ENCODE results near the gene BDKRB2. TPM values are rescaled to one million over a fixed set of nuclear protein-coding genes. Genes with fewer than 3 reads are reported as not detected.

Gene BDKRB2
- total and polyA plus RNA-seq, 2 of the 4 experiments (the other 2 are of a cell fraction), result 60.9 to 73.1 TPM

DNA sequence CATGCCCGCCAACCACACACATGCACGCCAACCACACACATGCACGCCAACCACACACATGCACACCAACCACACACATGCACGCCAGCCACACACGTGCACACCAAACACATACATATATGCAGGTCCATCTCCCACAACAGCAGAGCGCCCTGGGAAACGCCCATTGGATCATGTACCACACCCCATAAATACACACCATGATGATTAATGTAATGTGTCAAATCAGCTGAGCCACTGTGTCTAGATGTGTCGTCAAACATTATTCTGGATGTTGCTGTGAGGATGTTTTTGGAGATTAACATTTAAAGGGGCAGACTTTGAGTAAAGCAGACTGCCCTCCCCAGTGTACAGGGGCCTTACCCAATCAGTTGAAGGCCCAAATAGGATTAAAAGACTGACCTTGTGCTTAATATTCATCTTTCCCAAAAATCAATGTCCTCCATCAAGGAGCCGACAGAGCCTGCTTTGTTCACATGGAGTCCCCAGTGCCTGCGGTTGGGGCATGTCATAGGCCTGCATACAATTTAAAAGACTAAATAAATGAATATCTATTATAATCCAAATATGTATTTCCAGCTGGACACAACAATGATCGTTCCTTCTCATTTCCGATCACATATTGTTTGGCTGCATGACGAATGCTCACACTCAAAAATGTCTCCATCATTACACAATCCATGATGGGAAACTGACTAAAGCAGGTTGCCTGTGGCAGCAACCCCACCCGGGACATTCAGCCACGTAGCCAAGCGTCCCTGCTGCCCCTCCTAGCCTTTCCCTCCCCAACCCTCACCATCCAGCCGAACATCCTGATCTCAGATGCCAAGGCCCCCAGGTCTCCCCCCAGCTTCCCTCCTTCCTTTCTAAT, 23.2 kb upstream of the BDKRB2 start:
- H3K79me1 ChIP-seq (ENCODE audit: low read depth in 1 of 2, low read length in 2 of 2), result no peaks in the 10 kb centered on the region
- no peaks in the 10 kb centered on the region for H4K20me1 ChIP-seq (ENCODE audit: insufficient read depth, low read length)
- POLR2A ChIA-PET (ENCODE audit: unreplicated experiment), result no interaction called here
- no peak overlapping the region for H2AK9ac ChIP-seq (replicated peaks; ENCODE audit: low read depth, low read length, poor library complexity)
- H3K4me1 ChIP-seq (ENCODE audit: control insufficient read depth, insufficient read depth, low read length), result peaks cover 27% of the 10 kb centered on the region
- H3K56ac ChIP-seq (ENCODE audit: extremely low read depth, insufficient read depth, low read length), result no peak overlapping the region
- H3K9ac ChIP-seq (ENCODE audit: low read depth, low read length), result no peak overlapping the region
- no peak overlapping the region for H3K4me3 ChIP-seq (ENCODE audit: insufficient read depth, low read depth, low read length)
- H3K18ac ChIP-seq (ENCODE audit: low read depth, low read length), result no peak overlapping the region
- intact Hi-C loops (cut with micrococcal nuclease) (no loop called here), in situ Hi-C loops (cut with MboI; ENCODE audit: low sequenced_read_pairs) (no loop called here), dilution Hi-C loops (cut with HindIII; ENCODE audit: low sequenced_read_pairs, unreplicated experiment) (no loop called here)
- H3K36me3 ChIP-seq (ENCODE audit: control insufficient read depth, insufficient read depth, low read length), result no peaks in the 10 kb centered on the region
- no peak overlapping the region; the same call in 1 of the 2 replicates for H2BK20ac ChIP-seq (ENCODE audit: low read depth, low read length)
- H2AK5ac ChIP-seq (ENCODE audit: low read depth, low read length), result peak overlapping the region; percentile 91
- no peak overlapping the region for H2AFZ ChIP-seq (replicated peaks; ENCODE audit: low read length, poor library complexity)
- H4K91ac ChIP-seq (ENCODE audit: insufficient read depth, low read depth, low read length), result no peak overlapping the region; the same call in 1 of the 2 replicates
- no peak overlapping the region for H2BK5ac ChIP-seq (ENCODE audit: low read depth, low read length, poor library complexity, severe bottlenecking)
- H3K27ac ChIP-seq (ENCODE audit: insufficient read depth, low read length), result no peak overlapping the region
- H2BK120ac ChIP-seq (ENCODE audit: low read depth, low read length), result peak overlapping the region; percentile 71; the same call in 1 of the 2 replicates
- WGBS, 2 experiments (ENCODE audit: extremely low coverage in 2 of 2, insufficient read length in 1 of 2), result 97% methylated on average over 5 of the region's 17 CpGs; no CpG with 5 or more reads in 1 of the 2 experiments
- no peaks in the 10 kb centered on the region for H3K27me3 ChIP-seq (ENCODE audit: control insufficient read depth, insufficient read depth, low read length)
- TF ChIP-seq, protein P1, sequence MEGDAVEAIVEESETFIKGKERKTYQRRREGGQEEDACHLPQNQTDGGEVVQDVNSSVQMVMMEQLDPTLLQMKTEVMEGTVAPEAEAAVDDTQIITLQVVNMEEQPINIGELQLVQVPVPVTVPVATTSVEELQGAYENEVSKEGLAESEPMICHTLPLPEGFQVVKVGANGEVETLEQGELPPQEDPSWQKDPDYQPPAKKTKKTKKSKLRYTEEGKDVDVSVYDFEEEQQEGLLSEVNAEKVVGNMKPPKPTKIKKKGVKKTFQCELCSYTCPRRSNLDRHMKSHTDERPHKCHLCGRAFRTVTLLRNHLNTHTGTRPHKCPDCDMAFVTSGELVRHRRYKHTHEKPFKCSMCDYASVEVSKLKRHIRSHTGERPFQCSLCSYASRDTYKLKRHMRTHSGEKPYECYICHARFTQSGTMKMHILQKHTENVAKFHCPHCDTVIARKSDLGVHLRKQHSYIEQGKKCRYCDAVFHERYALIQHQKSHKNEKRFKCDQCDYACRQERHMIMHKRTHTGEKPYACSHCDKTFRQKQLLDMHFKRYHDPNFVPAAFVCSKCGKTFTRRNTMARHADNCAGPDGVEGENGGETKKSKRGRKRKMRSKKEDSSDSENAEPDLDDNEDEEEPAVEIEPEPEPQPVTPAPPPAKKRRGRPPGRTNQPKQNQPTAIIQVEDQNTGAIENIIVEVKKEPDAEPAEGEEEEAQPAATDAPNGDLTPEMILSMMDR (conservative IDR thresholded peaks at IDR 0.05; ENCODE audit: low read depth, low read length), result no peak
- TF ChIP-seq SMC3 (IDR thresholded peaks at IDR 0.05; ENCODE audit: low read depth, low read length) (no peak), MXI1 (IDR thresholded peaks at IDR 0.05; ENCODE audit: borderline replicate concordance, low read depth, low read length) (no peak), CHD1 (IDR thresholded peaks at IDR 0.05; ENCODE audit: low read depth, low read length) (no peak), RAD21 (IDR thresholded peaks at IDR 0.05; ENCODE audit: low read length) (no peak), MAZ (IDR thresholded peaks at IDR 0.05; ENCODE audit: borderline replicate concordance, low read depth, low read length) (no peak), RCOR1 (IDR thresholded peaks at IDR 0.05; ENCODE audit: insufficient replicate concordance, low read length) (no peak), BHLHE40 (IDR thresholded peaks at IDR 0.05; ENCODE audit: low read depth, low read length) (no peak), POLR2A (IDR thresholded peaks at IDR 0.05; ENCODE audit: low read depth, low read length) (no peak)
- TF ChIP-seq, protein P2, sequence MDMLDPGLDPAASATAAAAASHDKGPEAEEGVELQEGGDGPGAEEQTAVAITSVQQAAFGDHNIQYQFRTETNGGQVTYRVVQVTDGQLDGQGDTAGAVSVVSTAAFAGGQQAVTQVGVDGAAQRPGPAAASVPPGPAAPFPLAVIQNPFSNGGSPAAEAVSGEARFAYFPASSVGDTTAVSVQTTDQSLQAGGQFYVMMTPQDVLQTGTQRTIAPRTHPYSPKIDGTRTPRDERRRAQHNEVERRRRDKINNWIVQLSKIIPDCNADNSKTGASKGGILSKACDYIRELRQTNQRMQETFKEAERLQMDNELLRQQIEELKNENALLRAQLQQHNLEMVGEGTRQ (IDR thresholded peaks at IDR 0.05; ENCODE audit: low read depth, low read length), result no peak
- no peak overlapping the region for H3K14ac ChIP-seq (replicated peaks; ENCODE audit: low read depth, low read length)
- peaks cover 8% of the 10 kb centered on the region; the same call in 1 of the 2 replicates for H3K9me1 ChIP-seq (ENCODE audit: insufficient read depth, low read length)
- no peak overlapping the region; the same call in 1 of the 2 replicates for H4K5ac ChIP-seq (ENCODE audit: low read depth, low read length)
- ATAC-seq (ENCODE audit: low read depth) (no peak), DNase-seq (no peak)
- no peaks in the 10 kb centered on the region for H3K9me3 ChIP-seq (ENCODE audit: control insufficient read depth, insufficient read depth, low read length)
- BruUV-seq (replicated peaks), result no TSS peak
- CTCF ChIA-PET, result no interaction called here
- 0 out of 2 replicates have a peak overlapping the region, but pooled peaks have one; percentile 16 for H3K4ac ChIP-seq (ENCODE audit: low read depth, low read length)
- no peak overlapping the region for H3K4me2 ChIP-seq (ENCODE audit: low read depth, low read length)
- H4K8ac ChIP-seq (ENCODE audit: low read depth in 2 of 2, low read length in 2 of 2), result no peak overlapping the region
- H2BK15ac ChIP-seq (ENCODE audit: low read depth, low read length), result no peak overlapping the region
- no peak overlapping the region for H3K23ac ChIP-seq (ENCODE audit: low read depth, low read length)

Measured in IMR-90 (cell line).